K562 (cell line): Measurements from ENCODE around the gene UNC5C. TPM values are rescaled to one million over a fixed set of nuclear protein-coding genes. Genes with fewer than 3 reads are reported as not detected.

Source experiments
- ATAC-seq: fragments of 200-7000 bp; cut with Tn5 transposase; 3 replicates; pipeline ENCODE4 v1.9.1; 2020; ENCODE audit warnings: moderate library complexity
- BruUV-seq: library from RNA; stranded (reverse); fragments of 400-500 nt; replicated peaks from 2 replicates; lab custom pipeline; 2021; lab: Mats Ljungman, UMichigan
- CTCF ChIA-PET: fragments of 300-600 bp; formaldehyde crosslinking; extraction: SDS; loops from one replicate; lab custom pipeline; 2021; ENCODE audit warnings: low intra/inter-chr PET ratio; lab: Yijun Ruan, JAX
- POLR2A ChIA-PET: fragments of 300-600, 350-650 bp; sonication (Branson Sonifier 250); formaldehyde crosslinking; extraction: SDS; loops from one replicate; lab custom pipeline; 2021; ENCODE audit warnings: antibody characterized with exemption, inconsistent platforms; lab: Yijun Ruan, JAX
- DNase-seq, 4 experiments: peaks; one replicate each; pipeline versions ENCODE4 v3.0.0 to v3.0.0-alpha.2; 2011 to 2018; ENCODE audit warnings: low spot score in 3 of 4, mixed read lengths in 3 of 4; ENCODE audit errors: extremely low read depth in 1 of 4
- FAIRE-seq: peaks from 2 replicates; lab custom pipeline; 2011; peaks lifted over from hg19 to GRCh38; lab: Jason Lieb, UNC
- H2AFZ ChIP-seq: 2 replicates; pipeline ENCODE4 v1.6.0; 2011; ENCODE audit warnings: low read depth, low read length, control low read depth, inconsistent platforms
- H3K27ac ChIP-seq: fragments of 200-600 bp; 3 replicates; pipeline ENCODE4 v1.8.0; 2011; ENCODE audit warnings: low read depth, mild to moderate bottlenecking, control low read depth, inconsistent platforms, low read length, moderate library complexity, mixed read lengths; ENCODE audit errors: extremely low read depth
- H3K27me3 ChIP-seq, 2 experiments: fragments of 300-600 bp in 1 of 2; 2 replicates in 1 of 2; 3 replicates in 1 of 2; pipeline versions ENCODE4 v1.6.0 to v1.8.0; 2011; ENCODE audit warnings: inconsistent platforms in 2 of 2, low read length in 2 of 2, mild to moderate bottlenecking in 1 of 2, mixed read lengths in 1 of 2, moderate library complexity in 1 of 2; ENCODE audit not compliant: control insufficient read depth in 2 of 2, insufficient read depth in 2 of 2
- H3K36me3 ChIP-seq: fragments of 300-600 bp; 3 replicates; pipeline ENCODE4 v1.8.0; 2011; ENCODE audit warnings: mild to moderate bottlenecking, low read length, inconsistent platforms; ENCODE audit not compliant: control insufficient read depth, insufficient read depth
- H3K4me1 ChIP-seq, 2 experiments: fragments of 200-600 bp in 1 of 2; replicated peaks in 1 of 2; 2 replicates in 1 of 2; 3 replicates in 1 of 2; pipeline versions ENCODE4 v1.5.1 to v1.8.0; 2011; ENCODE audit warnings: inconsistent platforms in 2 of 2, low read length in 2 of 2, mild to moderate bottlenecking in 1 of 2, mixed read lengths in 1 of 2, moderate library complexity in 1 of 2; ENCODE audit not compliant: control insufficient read depth in 2 of 2, insufficient read depth in 2 of 2
- H3K4me2 ChIP-seq: 2 replicates; pipeline ENCODE4 v1.6.1; 2011; ENCODE audit warnings: low read length, control low read depth, inconsistent platforms, mixed read lengths; ENCODE audit not compliant: insufficient read depth
- H3K4me3 ChIP-seq: fragments of 200-600 bp; sonication (generic), shearing (Covaris generic); 2 replicates; pipeline ENCODE4 v1.5.1; 2016; ENCODE audit warnings: control low read depth, inconsistent platforms
- H3K79me2 ChIP-seq: fragments of 200-600 bp; 3 replicates; pipeline ENCODE4 v1.8.0; 2011; ENCODE audit warnings: low read length, inconsistent platforms; ENCODE audit not compliant: control insufficient read depth, insufficient read depth
- H3K9ac ChIP-seq, 2 experiments: 2 replicates each; pipeline versions ENCODE4 v1.6.0 to v1.6.1; 2011; ENCODE audit warnings: low read depth in 2 of 2, low read length in 2 of 2, control low read depth in 1 of 2, inconsistent platforms in 1 of 2, mild to moderate bottlenecking in 1 of 2, mixed read lengths in 1 of 2; ENCODE audit not compliant: insufficient read depth in 1 of 2
- H3K9me1 ChIP-seq: one replicate; pipeline ENCODE4 v1.6.0; 2011; ENCODE audit warnings: inconsistent platforms, mild to moderate bottlenecking, low read length, moderate library complexity; ENCODE audit not compliant: control insufficient read depth, insufficient read depth
- H3K9me3 ChIP-seq: replicated peaks from 2 replicates; pipeline ENCODE4 v1.5.1; 2011; ENCODE audit warnings: low read depth, low read length, inconsistent platforms; ENCODE audit not compliant: control insufficient read depth, insufficient read depth
- H4K20me1 ChIP-seq: replicated peaks from 2 replicates; pipeline ENCODE4 v1.6.1; 2011; ENCODE audit warnings: low read length, inconsistent platforms, mixed read lengths; ENCODE audit not compliant: control insufficient read depth, insufficient read depth
- FOSL1 ChIP-seq: fragments of 200-800 bp; sonication (Bioruptor generic); conservative IDR thresholded peaks from 2 replicates; pipeline ENCODE4 v1.6.1; 2016; ENCODE audit warnings: missing genetic modification characterization, missing compliant biosample characterization
- MCM2 ChIP-seq: fragments of 450-650 bp; IDR thresholded peaks from 2 replicates; pipeline ENCODE4 v1.6.1; 2017; ENCODE audit warnings: low read depth, mild to moderate bottlenecking
- RFX5 ChIP-seq: IDR thresholded peaks from 2 replicates; pipeline ENCODE4 v1.6.1; 2011; ENCODE audit warnings: low read depth, mild to moderate bottlenecking, improper control_type of control experiment, low read length
- USF2 ChIP-seq: sonication (generic); formaldehyde crosslinking; IDR thresholded peaks from 2 replicates; pipeline ENCODE4 v1.5.0; 2020; ENCODE audit warnings: missing genetic modification reagents
- YY1 ChIP-seq, 3 experiments: IDR thresholded peaks; 2 replicates each; pipeline ENCODE4 v1.6.1; 2011; ENCODE audit warnings: low read length in 2 of 3, mild to moderate bottlenecking in 2 of 3, moderate library complexity in 2 of 3, borderline replicate concordance in 1 of 3, control low read depth in 1 of 3, low read depth in 1 of 3; ENCODE audit not compliant: insufficient read depth in 3 of 3, insufficient replicate concordance in 2 of 3, control insufficient read depth in 1 of 3, insufficient read length in 1 of 3; ENCODE audit errors: extremely low read depth in 1 of 3
- ZNF175 ChIP-seq: fragments of 200-800 bp; sonication (Bioruptor generic); IDR thresholded peaks from 2 replicates; pipeline ENCODE4 v1.6.1; 2016; ENCODE audit warnings: low read depth, mild to moderate bottlenecking, missing genetic modification characterization, missing compliant biosample characterization
- WGBS: fragments of 100-300 bp; shearing (Covaris generic); methylation state at CpG from one replicate; pipeline ENCODE4 v1.1.6; 2016; ENCODE audit warnings: low coverage, mixed read lengths; ENCODE audit not compliant: insufficient coverage; ENCODE audit errors: missing lambda C conversion rate; 5-methylcytosine and 5-hydroxymethylcytosine counted together
- in situ Hi-C: fragments of 300-500 bp; cut with MboI; formaldehyde crosslinking; loops from 4 replicates; pipeline ENCODE4 v1.15.0; 2018; ENCODE audit warnings: inconsistent platforms, mixed read lengths
- intact Hi-C: fragments of 100-400 bp; cut with micrococcal nuclease; formaldehyde crosslinking; loops from 2 replicates; pipeline ENCODE4 v1.14.2; 2022
- polyA plus RNA-seq, 8 experiments: library from polyadenylated mRNA; depleted of rRNA in 4 of 8; stranded (reverse) in 5 of 8; unstranded in 3 of 8; fragments of >200 nt; fragmentation: Nextera tagmentation in 2 of 8; fragmentation: Illumina TruSeq in 1 of 8; extraction: Ambion mirVana in 2 of 8; extraction: Trizol in 1 of 8; gene quantifications; 2 replicates each; pipeline versions ENCODE4 v1.2.1 to v1.2.3, GENCODE V29; 2011 to 2014; ENCODE audit warnings: inconsistent platforms in 1 of 8, missing spikeins in 1 of 8
- total RNA-seq, 7 experiments: library from RNA; depleted of rRNA in 6 of 7; stranded (reverse); fragments of >200 nt in 6 of 7; fragmentation: Illumina TruSeq in 2 of 7; extraction: Trizol in 2 of 7; gene quantifications; 2 replicates each; pipeline versions ENCODE4 v1.2.1 to v1.2.3, GENCODE V29; 2011 to 2021; ENCODE audit warnings: low replicate concordance in 1 of 7

The UNC5C gene
- total and polyA plus RNA-seq, 9 of the 15 experiments (the other 6 are each of a cell fraction or from before 2014, with no cell fraction given), result under 0.01 to 0.10 (median 0.03) TPM; not detected in 1

GRCh38 chr4:95550115-95550987, 1.6 kb upstream of the UNC5C start:
- no TSS peak for BruUV-seq
- WGBS, result 1% methylated on average over 6 of the region's 6 CpGs
- Histone ChIP-seq H3K27me3 (peaks cover 8 to 26% of the 10 kb centered on the region in 2 experiments; a peak in 4 of 5 replicates), H3K9ac (no peak overlapping the region), H3K36me3 (no peaks in the 10 kb centered on the region), H3K4me2 (no peak overlapping the region), H3K9me3 (no peaks in the 10 kb centered on the region), H3K4me1 (peaks cover 0 to 12% of the 10 kb centered on the region in 2 experiments; a peak in 2 of 5 replicates), H3K9me1 (no peaks in the 10 kb centered on the region), H4K20me1 (no peaks in the 10 kb centered on the region), H3K4me3 (no peak overlapping the region), H3K79me2 (no peaks in the 10 kb centered on the region), H3K27ac (no peak overlapping the region), H2AFZ (no peak overlapping the region)
- in situ Hi-C loops (no loop called here), intact Hi-C loops (no loop called here)
- TF ChIP-seq YY1 (IDR thresholded peaks at IDR 0.05; ENCODE audit: borderline replicate concordance in 1 of 3, control insufficient read depth in 1 of 3, extremely low read depth in 1 of 3, insufficient read depth in 3 of 3, insufficient read length in 1 of 3, insufficient replicate concordance in 2 of 3, low read depth in 1 of 3, low read length in 2 of 3) (no peak), MCM2 (no peak), FOSL1 (tag) (no peak), RFX5 (no peak), ZNF175 (CRISPR knock-in tag) (no peak), USF2 (CRISPR knock-in tag) (no peak)
- ATAC-seq (no peak), DNase-seq (no peak), FAIRE-seq (no peak)
- CTCF ChIA-PET, result no interaction called here
- POLR2A ChIA-PET, result no interaction called here
